Loucy (cell line): ENCODE measurements around the gene NKX1-2.

ENCODE experiments used
- H2AFZ ChIP-seq: fragments of 200-600 bp; sonication (generic); 2 replicates; pipeline ENCODE4 v1.6.0; 2016; ENCODE audit warnings: antibody characterized with exemption, mild to moderate bottlenecking, low read length, moderate library complexity
- H3F3A ChIP-seq: fragments of 200-600 bp; 2 replicates; pipeline ENCODE4 v1.6.0; 2016; ENCODE audit warnings: antibody characterized with exemption, low read depth, mild to moderate bottlenecking
- H3K27me3 ChIP-seq: fragments of 200-600 bp; sonication (generic); 2 replicates; pipeline ENCODE4 v1.6.1; 2014; ENCODE audit warnings: low read length, mild to moderate bottlenecking; ENCODE audit not compliant: insufficient read depth, poor library complexity, severe bottlenecking
- H3K36me3 ChIP-seq: fragments of 200-600 bp; sonication (generic); 2 replicates; pipeline ENCODE4 v1.6.1; 2016; ENCODE audit warnings: low read length; ENCODE audit not compliant: insufficient read depth
- H3K4me1 ChIP-seq: fragments of 200-600 bp; sonication (generic); 2 replicates; pipeline ENCODE4 v1.5.1; 2014; ENCODE audit warnings: low read length, mild to moderate bottlenecking; ENCODE audit not compliant: insufficient read depth, poor library complexity, severe bottlenecking
- H3K4me2 ChIP-seq: fragments of 200-600 bp; sonication (generic); 2 replicates; pipeline ENCODE4 v1.6.0; 2014; ENCODE audit warnings: antibody characterized with exemption, low read length, low read depth, mild to moderate bottlenecking; ENCODE audit not compliant: poor library complexity, severe bottlenecking
- H3K4me3 ChIP-seq: fragments of 200-600 bp; sonication (generic); 2 replicates; pipeline ENCODE4 v1.5.1; 2014; ENCODE audit warnings: low read length, mild to moderate bottlenecking, mixed read lengths; ENCODE audit not compliant: poor library complexity, severe bottlenecking
- H3K79me2 ChIP-seq: fragments of 200-600 bp; sonication (generic); 2 replicates; pipeline ENCODE4 v1.6.1; 2014; ENCODE audit warnings: low read length; ENCODE audit not compliant: insufficient read depth
- H3K9ac ChIP-seq: fragments of 200-600 bp; sonication (generic); 2 replicates; pipeline ENCODE4 v1.6.0; 2014; ENCODE audit warnings: mild to moderate bottlenecking, low read depth, low read length, moderate library complexity; ENCODE audit not compliant: poor library complexity, severe bottlenecking
- H3K9me2 ChIP-seq: fragments of 200-600 bp; sonication (generic); replicated peaks from 2 replicates; pipeline ENCODE4 v1.6.1; 2016; ENCODE audit warnings: low read depth, low read length, mixed read lengths
- H3K9me3 ChIP-seq: fragments of 200-600 bp; sonication (generic); 2 replicates; pipeline ENCODE4 v1.6.1; 2014; ENCODE audit warnings: mild to moderate bottlenecking, antibody characterized with exemption, low read length, low read depth; ENCODE audit not compliant: insufficient read depth
- H4K20me1 ChIP-seq: fragments of 200-600 bp; sonication (generic); 2 replicates; pipeline ENCODE4 v1.6.0; 2014; ENCODE audit warnings: antibody characterized with exemption, low read length, mild to moderate bottlenecking; ENCODE audit not compliant: insufficient read depth, poor library complexity, severe bottlenecking
- EZH2phosphoT487 ChIP-seq: fragments of 200-600 bp; IDR thresholded peaks from 2 replicates; pipeline ENCODE4 v1.6.1; 2018; ENCODE audit warnings: antibody characterized with exemption, mild to moderate bottlenecking, moderate library complexity, borderline replicate concordance
- TF ChIP-seq, protein P1 (sequence below): fragments of 200-600 bp; sonication (generic); conservative IDR thresholded peaks from 2 replicates; pipeline ENCODE4 v1.5.1; 2014; ENCODE audit warnings: mild to moderate bottlenecking, antibody characterized with exemption, low read length

The NKX1-2 gene

DNA sequence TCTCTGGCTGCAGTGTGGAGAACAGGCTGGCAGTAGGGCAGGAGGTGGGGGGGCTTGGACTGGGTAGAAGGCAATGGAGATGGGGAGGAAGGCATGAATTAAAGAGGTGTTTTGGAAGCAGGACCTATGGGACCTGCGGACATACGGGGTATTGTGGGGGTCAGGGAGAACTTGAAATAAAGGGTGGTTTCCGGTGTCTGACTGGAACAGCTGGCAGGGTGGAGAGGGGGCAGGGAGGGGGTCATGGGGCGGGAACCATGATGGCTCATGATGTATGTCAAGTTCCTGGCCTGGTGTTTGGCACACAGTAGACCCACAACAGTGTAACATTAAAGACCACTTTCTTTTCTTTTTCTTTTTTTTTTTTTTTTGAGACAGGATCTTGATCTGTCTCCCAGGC lies 17.3 kb upstream of the NKX1-2 start:
- H3K27me3 ChIP-seq: no peaks in the 10 kb centered on the region
- no peaks in the 10 kb centered on the region for H3K9me3 ChIP-seq
- no peak overlapping the region for H2AFZ ChIP-seq
- H3F3A ChIP-seq: no peaks in the 10 kb centered on the region
- H3K4me3 ChIP-seq: no peak overlapping the region
- no peaks in the 10 kb centered on the region for H4K20me1 ChIP-seq
- H3K36me3 ChIP-seq: no peaks in the 10 kb centered on the region
- no peaks in the 10 kb centered on the region for H3K9me2 ChIP-seq
- H3K4me2 ChIP-seq: no peak overlapping the region
- no peak overlapping the region for H3K9ac ChIP-seq
- peaks cover 19% of the 10 kb centered on the region for H3K4me1 ChIP-seq
- TF ChIP-seq, protein P1, sequence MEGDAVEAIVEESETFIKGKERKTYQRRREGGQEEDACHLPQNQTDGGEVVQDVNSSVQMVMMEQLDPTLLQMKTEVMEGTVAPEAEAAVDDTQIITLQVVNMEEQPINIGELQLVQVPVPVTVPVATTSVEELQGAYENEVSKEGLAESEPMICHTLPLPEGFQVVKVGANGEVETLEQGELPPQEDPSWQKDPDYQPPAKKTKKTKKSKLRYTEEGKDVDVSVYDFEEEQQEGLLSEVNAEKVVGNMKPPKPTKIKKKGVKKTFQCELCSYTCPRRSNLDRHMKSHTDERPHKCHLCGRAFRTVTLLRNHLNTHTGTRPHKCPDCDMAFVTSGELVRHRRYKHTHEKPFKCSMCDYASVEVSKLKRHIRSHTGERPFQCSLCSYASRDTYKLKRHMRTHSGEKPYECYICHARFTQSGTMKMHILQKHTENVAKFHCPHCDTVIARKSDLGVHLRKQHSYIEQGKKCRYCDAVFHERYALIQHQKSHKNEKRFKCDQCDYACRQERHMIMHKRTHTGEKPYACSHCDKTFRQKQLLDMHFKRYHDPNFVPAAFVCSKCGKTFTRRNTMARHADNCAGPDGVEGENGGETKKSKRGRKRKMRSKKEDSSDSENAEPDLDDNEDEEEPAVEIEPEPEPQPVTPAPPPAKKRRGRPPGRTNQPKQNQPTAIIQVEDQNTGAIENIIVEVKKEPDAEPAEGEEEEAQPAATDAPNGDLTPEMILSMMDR: no peak
- TF ChIP-seq EZH2phosphoT487: no peak
- H3K79me2 ChIP-seq: peaks cover 5% of the 10 kb centered on the region; the same call in 1 of the 2 replicates

- Histone ChIP-seq H3K4me1 (peaks cover 23% of the 10 kb centered on the region), H3K4me3 (no peak overlapping the region), H3K79me2 (peaks cover 6% of the 10 kb centered on the region; the same call in 1 of the 2 replicates), H3F3A (no peaks in the 10 kb centered on the region), H3K36me3 (no peaks in the 10 kb centered on the region), H2AFZ (no peak overlapping the region), H3K4me2 (no peak overlapping the region), H3K9me2 (no peaks in the 10 kb centered on the region), H3K27me3 (no peaks in the 10 kb centered on the region), H3K9me3 (no peaks in the 10 kb centered on the region), H3K9ac (no peak overlapping the region), H4K20me1 (no peaks in the 10 kb centered on the region)
- TF ChIP-seq EZH2phosphoT487: no peak
- TF ChIP-seq, protein P1: no peak
Observed at GRCh38 chr10:124465777-124466488, 16.1 kb upstream of the NKX1-2 start.

- H3K79me2 ChIP-seq: peaks cover 6% of the 10 kb centered on the region; the same call in 1 of the 2 replicates
- H3K36me3 ChIP-seq: no peaks in the 10 kb centered on the region
- no peak overlapping the region for H2AFZ ChIP-seq
- H3F3A ChIP-seq: no peaks in the 10 kb centered on the region
- no peak overlapping the region for H3K4me3 ChIP-seq
- H3K27me3 ChIP-seq: no peaks in the 10 kb centered on the region
- no peak overlapping the region for H3K4me2 ChIP-seq
- no peak overlapping the region for H3K9ac ChIP-seq
- no peak for TF ChIP-seq EZH2phosphoT487
- TF ChIP-seq, protein P1: no peak
- no peaks in the 10 kb centered on the region for H4K20me1 ChIP-seq
- H3K9me3 ChIP-seq: no peaks in the 10 kb centered on the region
- H3K9me2 ChIP-seq: no peaks in the 10 kb centered on the region
- H3K4me1 ChIP-seq: peaks cover 23% of the 10 kb centered on the region
Observed at GRCh38 chr10:124465003-124465776, 15.4 kb upstream of the NKX1-2 start.
